Activated T-helper 2 cell treated with anti-CD3 and anti-CD28 coated beads, Interferon-gamma antibody, Interleukin-2, Interleukin-4, amounts not matched to agents 10 μg/mL and 5 μg/mL and 100 μg/mL, durations not matched to agents 14 hours and 24 hours and 36 hours (primary cell): ENCODE results near the gene CDKAL1. TPM values are rescaled to one million over a fixed set of nuclear protein-coding genes. Genes with fewer than 3 reads are reported as not detected.

Experiments
- DNase-seq: peaks from one replicate; pipeline ENCODE4 v3.0.0; 2021; ENCODE audit warnings: low spot score
- H3K27ac Mint-ChIP-seq: one replicate; pipeline ENCODE4 v1.8.0; 2021; ENCODE audit warnings: mixed read lengths
- H3K27me3 Mint-ChIP-seq: one replicate; pipeline ENCODE4 v1.8.0; 2021; ENCODE audit warnings: low read depth, mixed read lengths
- H3K36me3 Mint-ChIP-seq: one replicate; pipeline ENCODE4 v1.8.0; 2021; ENCODE audit warnings: low read depth, mixed read lengths
- H3K4me1 Mint-ChIP-seq: one replicate; pipeline ENCODE4 v1.8.0; 2021; ENCODE audit warnings: low read depth, mixed read lengths
- H3K4me3 Mint-ChIP-seq: one replicate; pipeline ENCODE4 v1.8.0; 2021; ENCODE audit warnings: low read depth, mild to moderate bottlenecking, moderate library complexity, mixed read lengths
- H3K9me3 Mint-ChIP-seq: one replicate; pipeline ENCODE4 v1.8.0; 2021; ENCODE audit warnings: mixed read lengths
- intact Hi-C: fragments of 100-400 bp; cut with micrococcal nuclease; formaldehyde crosslinking; loops from one replicate; pipeline ENCODE4 v1.15.1; 2023
- total RNA-seq: library from RNA; stranded (reverse); gene quantifications from 2 replicates; pipeline ENCODE4 v1.2.3, GENCODE V29; 2022

Gene CDKAL1
- total RNA-seq, 1 donor from 2014 or later = 31.2 TPM

GRCh38 chr6:21103626-21104224 is 569.5 kb downstream of the CDKAL1 start:
- no peak overlapping the region for H3K4me3 Mint-ChIP-seq
- H3K27ac Mint-ChIP-seq = no peak overlapping the region
- no peaks in the 10 kb centered on the region for H3K36me3 Mint-ChIP-seq
- no peaks in the 10 kb centered on the region for H3K27me3 Mint-ChIP-seq
- DNase-seq = no peak
- intact Hi-C loops = no loop called here
- peaks cover 9% of the 10 kb centered on the region for H3K4me1 Mint-ChIP-seq
- no peaks in the 10 kb centered on the region for H3K9me3 Mint-ChIP-seq

- Mint-ChIP-seq H3K4me1 (peaks cover 9% of the 10 kb centered on the region), H3K27ac (no peak overlapping the region), H3K27me3 (no peaks in the 10 kb centered on the region), H3K4me3 (no peak overlapping the region), H3K9me3 (no peaks in the 10 kb centered on the region), H3K36me3 (no peaks in the 10 kb centered on the region)
- intact Hi-C loops = no loop called here
- no peak for DNase-seq
These were observed 570.0 kb downstream of the CDKAL1 start for GRCh38 chr6:21104288-21104687.

- intact Hi-C loops = no loop called here
These were observed 573.5 kb downstream of the CDKAL1 start for GRCh38 chr6:21107796-21108195.

GRCh38 chr6:21109391-21110178 is 575.3 kb downstream of the CDKAL1 start:
- H3K4me1 Mint-ChIP-seq = no peaks in the 10 kb centered on the region
- H3K27ac Mint-ChIP-seq = no peak overlapping the region
- H3K4me3 Mint-ChIP-seq = no peak overlapping the region
- H3K36me3 Mint-ChIP-seq = no peaks in the 10 kb centered on the region
- no peak for DNase-seq
- H3K27me3 Mint-ChIP-seq = no peaks in the 10 kb centered on the region
- no peaks in the 10 kb centered on the region for H3K9me3 Mint-ChIP-seq
- intact Hi-C loops = no loop called here

More at GRCh38 chr6:21107796-21108195, 573.5 kb downstream of the CDKAL1 start:
- Mint-ChIP-seq H3K9me3 (no peaks in the 10 kb centered on the region), H3K4me1 (no peaks in the 10 kb centered on the region), H3K4me3 (no peak overlapping the region), H3K27me3 (no peaks in the 10 kb centered on the region), H3K36me3 (no peaks in the 10 kb centered on the region), H3K27ac (no peak overlapping the region)
- DNase-seq = no peak

GRCh38 chr6:21110684-21111083 is 576.4 kb downstream of the CDKAL1 start:
- no peaks in the 10 kb centered on the region for H3K9me3 Mint-ChIP-seq
- H3K27ac Mint-ChIP-seq = no peak overlapping the region
- intact Hi-C loops = no loop called here
- H3K27me3 Mint-ChIP-seq = no peaks in the 10 kb centered on the region
- H3K4me1 Mint-ChIP-seq = no peaks in the 10 kb centered on the region
- H3K4me3 Mint-ChIP-seq = no peak overlapping the region
- DNase-seq = no peak
- no peaks in the 10 kb centered on the region for H3K36me3 Mint-ChIP-seq

- H3K27me3 Mint-ChIP-seq = no peaks in the 10 kb centered on the region
- no peaks in the 10 kb centered on the region for H3K36me3 Mint-ChIP-seq
- no peak for DNase-seq
These were observed 577.0 kb downstream of the CDKAL1 start for GRCh38 chr6:21111093-21111725.

GRCh38 chr6:21115111-21115510 is 580.9 kb downstream of the CDKAL1 start:
- no peak overlapping the region for H3K27ac Mint-ChIP-seq
- DNase-seq = no peak
- H3K9me3 Mint-ChIP-seq = no peaks in the 10 kb centered on the region
- H3K4me3 Mint-ChIP-seq = no peak overlapping the region
- no peaks in the 10 kb centered on the region for H3K36me3 Mint-ChIP-seq
- no peaks in the 10 kb centered on the region for H3K27me3 Mint-ChIP-seq
- H3K4me1 Mint-ChIP-seq = peaks cover 8% of the 10 kb centered on the region
- intact Hi-C loops = no loop called here

More at GRCh38 chr6:21111093-21111725, 577.0 kb downstream of the CDKAL1 start:
- no peak overlapping the region for H3K4me3 Mint-ChIP-seq
- H3K4me1 Mint-ChIP-seq = no peaks in the 10 kb centered on the region
- intact Hi-C loops = no loop called here
- H3K27ac Mint-ChIP-seq = no peak overlapping the region
- no peaks in the 10 kb centered on the region for H3K9me3 Mint-ChIP-seq

- H3K27me3 Mint-ChIP-seq = no peaks in the 10 kb centered on the region
- no peaks in the 10 kb centered on the region for H3K36me3 Mint-ChIP-seq
- intact Hi-C loops = no loop called here
- H3K27ac Mint-ChIP-seq = no peak overlapping the region
- H3K4me1 Mint-ChIP-seq = peaks cover 8% of the 10 kb centered on the region
- DNase-seq = no peak
- no peaks in the 10 kb centered on the region for H3K9me3 Mint-ChIP-seq
- no peak overlapping the region for H3K4me3 Mint-ChIP-seq
These were observed 582.5 kb downstream of the CDKAL1 start for GRCh38 chr6:21116736-21117135.

GRCh38 chr6:21118216-21118780 is 584.0 kb downstream of the CDKAL1 start:
- no peaks in the 10 kb centered on the region for H3K36me3 Mint-ChIP-seq
- H3K27ac Mint-ChIP-seq = no peak overlapping the region
- intact Hi-C loops = no loop called here
- no peaks in the 10 kb centered on the region for H3K27me3 Mint-ChIP-seq
- peaks cover 8% of the 10 kb centered on the region for H3K4me1 Mint-ChIP-seq
- DNase-seq = no peak
- H3K4me3 Mint-ChIP-seq = no peak overlapping the region
- no peaks in the 10 kb centered on the region for H3K9me3 Mint-ChIP-seq

- Mint-ChIP-seq H3K9me3 (no peaks in the 10 kb centered on the region), H3K4me1 (peaks cover 8% of the 10 kb centered on the region), H3K36me3 (no peaks in the 10 kb centered on the region), H3K27me3 (no peaks in the 10 kb centered on the region), H3K27ac (no peak overlapping the region), H3K4me3 (no peak overlapping the region)
- intact Hi-C loops = no loop called here
- no peak for DNase-seq
These were observed 587.4 kb downstream of the CDKAL1 start for GRCh38 chr6:21121636-21122136.

GRCh38 chr6:21123507-21124436 is 589.5 kb downstream of the CDKAL1 start:
- DNase-seq = no peak
- intact Hi-C loops = no loop called here

GRCh38 chr6:21128601-21129000 is 594.3 kb downstream of the CDKAL1 start:
- DNase-seq = no peak
- Mint-ChIP-seq H3K36me3 (no peaks in the 10 kb centered on the region), H3K27me3 (no peaks in the 10 kb centered on the region), H3K4me3 (no peak overlapping the region), H3K9me3 (no peaks in the 10 kb centered on the region), H3K27ac (no peak overlapping the region), H3K4me1 (no peaks in the 10 kb centered on the region)
- intact Hi-C loops = no loop called here

More at GRCh38 chr6:21123507-21124436, 589.5 kb downstream of the CDKAL1 start:
- no peak overlapping the region for H3K4me3 Mint-ChIP-seq
- H3K9me3 Mint-ChIP-seq = no peaks in the 10 kb centered on the region
- H3K27me3 Mint-ChIP-seq = no peaks in the 10 kb centered on the region
- no peaks in the 10 kb centered on the region for H3K36me3 Mint-ChIP-seq
- peaks cover 8% of the 10 kb centered on the region for H3K4me1 Mint-ChIP-seq
- H3K27ac Mint-ChIP-seq = no peak overlapping the region
